Ascending aorta (tissue), 2 donors: ENCODE measurements around the gene PCARE. TPM values are rescaled to one million over a fixed set of nuclear protein-coding genes. Genes with fewer than 3 reads are reported as not detected.

Experiments
- DNase-seq, 2 donors: peaks; one replicate each; pipeline ENCODE4 v3.0.0-alpha.2; 2019; ENCODE audit warnings: low spot score in 2 of 2
- H3K27ac ChIP-seq, 2 donors: fragments of 200-600 bp; sonication (generic); one replicate each; pipeline ENCODE4 v1.5.1; 2016 to 2017; ENCODE audit warnings: mild to moderate bottlenecking in 1 of 2
- H3K27me3 ChIP-seq: fragments of 200-600 bp; sonication (generic); one replicate; pipeline ENCODE4 v1.5.1; 2017
- H3K36me3 ChIP-seq, 2 donors: fragments of 200-600 bp; sonication (generic); one replicate each; pipeline ENCODE4 v1.5.1; 2016
- H3K4me1 ChIP-seq, 2 donors: fragments of 200-600 bp; sonication (generic); one replicate each; pipeline ENCODE4 v1.5.1; 2016 to 2017; ENCODE audit warnings: mild to moderate bottlenecking in 1 of 2
- H3K4me3 ChIP-seq, 2 donors: fragments of 200-600 bp; sonication (generic); one replicate each; pipeline ENCODE4 v1.5.1; 2016 to 2017; ENCODE audit warnings: mild to moderate bottlenecking in 1 of 2
- H3K9me3 ChIP-seq, 2 donors: fragments of 200-600 bp; sonication (generic); one replicate each; pipeline ENCODE4 v1.5.1; 2016
- CTCF ChIP-seq, 3 experiments: fragments of 200-600 bp in 2 of 3; fragments of 450-650 bp in 1 of 3; sonication (generic) in 2 of 3; IDR thresholded peaks; one replicate each; pipeline ENCODE4 v1.5.1; 2016 to 2019; ENCODE audit warnings: antibody characterized with exemption in 3 of 3, mild to moderate bottlenecking in 1 of 3, moderate library complexity in 1 of 3
- intact Hi-C: fragments of 100-400 bp; cut with DNase I; formaldehyde crosslinking; loops from one replicate; pipeline ENCODE4 v1.15.1; 2023
- total RNA-seq: library from RNA; depleted of rRNA; stranded (reverse); fragments of >200 nt; gene quantifications from one replicate; pipeline ENCODE4 v1.1.0, GENCODE V29; 2016

Gene PCARE
- total RNA-seq = not detected

GRCh38 chr2:29074411-29074810 lies at the start of gene PCARE:
Gene PCARE (minus strand): TSS chr2:29074523. CDS start chr2:29074261, 262 bp downstream.
- DNase-seq = no peak
- no peak for TF ChIP-seq CTCF (IDR thresholded peaks at IDR 0.05)
- Histone ChIP-seq H3K27ac (no peak within 1 kb of the TSS), H3K4me1 (no peaks in the 10 kb centered on the region), H3K9me3 (peaks cover 0 to 1% of the 10 kb centered on the region in 2 donors), H3K36me3 (no peaks in the 10 kb centered on the region), H3K4me3 (no peak within 1 kb of the TSS), H3K27me3 (no peaks in the 10 kb centered on the region)
- intact Hi-C loops = no loop called here

GRCh38 chr2:29123617-29124349 lies 49.5 kb upstream of the PCARE start:
- no peaks in the 10 kb centered on the region for H3K27me3 ChIP-seq
- peaks cover 0 to 6% of the 10 kb centered on the region in 2 donors for H3K9me3 ChIP-seq
- TF ChIP-seq CTCF (IDR thresholded peaks at IDR 0.05) = no peak
- no peaks in the 10 kb centered on the region for H3K4me1 ChIP-seq
- no peak overlapping the region for H3K27ac ChIP-seq
- peaks cover 0 to 10% of the 10 kb centered on the region in 2 donors for H3K36me3 ChIP-seq
- DNase-seq = no peak
- H3K4me3 ChIP-seq = no peak overlapping the region
- intact Hi-C loops = no loop called here

DNA sequence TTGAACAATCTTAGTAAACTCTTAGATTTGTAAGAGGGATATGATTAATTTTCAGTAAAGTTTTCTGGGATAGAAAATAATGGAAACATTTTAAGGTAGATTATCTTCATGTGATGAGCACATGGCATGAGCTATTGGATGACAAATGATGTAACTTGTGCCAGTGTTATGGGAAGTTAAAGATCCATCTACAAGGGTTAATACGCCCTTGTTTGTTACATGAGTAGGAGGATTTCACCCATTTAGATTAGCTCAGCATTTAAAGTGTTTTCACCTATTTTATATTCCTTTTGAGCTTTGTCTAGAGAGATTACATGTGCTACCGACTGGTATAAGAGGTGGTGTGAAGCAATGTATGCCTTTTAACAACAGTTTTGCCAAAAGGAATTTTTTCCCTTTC lies 46.5 kb upstream of the PCARE start:
- Histone ChIP-seq H3K27ac (no peak overlapping the region), H3K9me3 (peaks cover 0 to 6% of the 10 kb centered on the region in 2 donors), H3K27me3 (no peaks in the 10 kb centered on the region), H3K4me1 (peaks cover 0 to 12% of the 10 kb centered on the region in 2 donors), H3K36me3 (peaks cover 0 to 10% of the 10 kb centered on the region in 2 donors), H3K4me3 (no peak overlapping the region)
- TF ChIP-seq CTCF (IDR thresholded peaks at IDR 0.05) = no peak
- no peak for DNase-seq
- intact Hi-C loops = no loop called here

GRCh38 chr2:29119211-29119610 lies 44.9 kb upstream of the PCARE start:
- H3K4me3 ChIP-seq = no peak overlapping the region
- peaks cover 0 to 14% of the 10 kb centered on the region in 2 donors for H3K4me1 ChIP-seq
- H3K27ac ChIP-seq = no peak overlapping the region
- intact Hi-C loops = loop anchor here (5.0 to 10.0 kb wide), 2 partner anchors 78 to 1026 kb away; partner anchors contain the start of gene YPEL5
- DNase-seq = no peak
- H3K36me3 ChIP-seq = no peaks in the 10 kb centered on the region
- H3K27me3 ChIP-seq = no peaks in the 10 kb centered on the region
- H3K9me3 ChIP-seq = no peaks in the 10 kb centered on the region
- no peak for TF ChIP-seq CTCF (IDR thresholded peaks at IDR 0.05)

DNA sequence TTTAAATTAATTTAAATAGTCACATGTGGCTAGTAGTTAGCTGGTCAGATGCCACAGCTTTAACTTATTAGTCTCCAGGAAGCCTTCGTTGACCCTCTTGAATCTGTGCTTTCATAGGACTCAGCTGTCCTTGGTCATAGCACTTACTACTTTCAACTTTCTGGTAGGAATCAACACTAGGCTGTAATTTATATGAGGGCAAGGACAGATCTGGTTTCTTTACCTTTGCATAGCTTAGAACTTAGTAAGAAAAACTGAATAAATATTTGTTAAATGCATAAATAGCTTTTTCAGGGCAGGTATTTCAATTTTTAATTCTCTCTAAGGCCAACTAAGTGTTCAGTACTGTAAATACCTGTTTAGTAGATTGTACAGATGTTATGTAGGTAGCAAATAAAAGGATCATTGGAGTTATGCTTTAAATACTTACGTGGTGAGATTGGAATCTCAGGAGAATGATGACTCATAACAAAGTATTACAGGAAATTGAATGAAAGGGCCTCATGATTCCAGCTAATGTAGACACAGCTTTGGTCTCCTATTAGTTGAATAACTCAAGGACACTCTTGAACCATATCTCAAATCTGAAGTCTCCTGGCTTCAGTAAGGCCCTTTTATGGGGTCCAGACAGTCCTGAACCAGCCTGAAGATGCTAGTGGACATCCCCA lies 43.4 kb upstream of the PCARE start:
- Histone ChIP-seq H3K9me3 (no peaks in the 10 kb centered on the region), H3K4me1 (peaks cover 0 to 14% of the 10 kb centered on the region in 2 donors), H3K27me3 (no peaks in the 10 kb centered on the region), H3K4me3 (no peak overlapping the region), H3K36me3 (no peaks in the 10 kb centered on the region), H3K27ac (no peak overlapping the region)
- TF ChIP-seq CTCF (IDR thresholded peaks at IDR 0.05) = no peak
- intact Hi-C loops = loop anchor here (5.0 to 10.0 kb wide), 2 partner anchors 80 to 1027 kb away; partner anchors contain the start of gene YPEL5
- DNase-seq = no peak
